Caco-2 (cell line): ENCODE data around the gene YIF1A. TPM values are rescaled to one million over a fixed set of nuclear protein-coding genes. Genes with fewer than 3 reads are reported as not detected.

Experiments
- BruUV-seq: library from RNA; stranded (reverse); fragments of 400-500 nt; replicated peaks from 2 replicates; lab custom pipeline; 2021; lab: Mats Ljungman, UMichigan
- CTCF ChIA-PET: fragments of 300-600 bp; sonication (Branson Sonifier 250); formaldehyde crosslinking; loops from one replicate; lab custom pipeline; 2022; ENCODE audit warnings: antibody characterized with exemption; lab: Charles Lee
- POLR2A ChIA-PET: fragments of 300-600 bp; sonication (Branson Sonifier 250); formaldehyde crosslinking; loops from one replicate; lab custom pipeline; 2022; ENCODE audit warnings: antibody characterized with exemption; lab: Charles Lee
- DNase-seq, 2 experiments: peaks; one replicate each; pipeline versions ENCODE4 v3.0.0 to v3.0.0-alpha.2; 2020 to 2022
- H3K27me3 ChIP-seq: replicated peaks from 2 replicates; pipeline ENCODE4 v1.6.0; 2011; ENCODE audit warnings: low read length; ENCODE audit not compliant: control insufficient read depth, insufficient read depth
- H3K36me3 ChIP-seq: 2 replicates; pipeline ENCODE4 v1.5.1; 2011; ENCODE audit warnings: low read length; ENCODE audit not compliant: control insufficient read depth, insufficient read depth
- H3K4me1 ChIP-seq: fragments of 250-450 bp; sonication (Bioruptor Pico); 2 replicates; pipeline ENCODE4 v1.5.1; 2020; ENCODE audit warnings: mild to moderate bottlenecking
- H3K4me3 ChIP-seq: 2 replicates; pipeline ENCODE4 v1.5.1; 2011; ENCODE audit warnings: low read depth, mild to moderate bottlenecking, control low read depth, low read length
- H3K9me3 ChIP-seq: fragments of 250-450 bp; sonication (Bioruptor Pico); 2 replicates; pipeline ENCODE4 v1.5.1; 2020; ENCODE audit warnings: mild to moderate bottlenecking, moderate library complexity
- H3K27ac Mint-ChIP-seq: one replicate; pipeline ENCODE4 v1.8.0; 2022; ENCODE audit warnings: mixed read lengths; ENCODE audit not compliant: unreplicated experiment
- H3K27me3 Mint-ChIP-seq: one replicate; pipeline ENCODE4 v1.8.0; 2022; ENCODE audit warnings: mixed read lengths; ENCODE audit not compliant: insufficient read depth, unreplicated experiment
- H3K36me3 Mint-ChIP-seq: one replicate; pipeline ENCODE4 v1.8.0; 2022; ENCODE audit warnings: mild to moderate bottlenecking, mixed read lengths; ENCODE audit not compliant: insufficient read depth, unreplicated experiment
- H3K4me1 Mint-ChIP-seq: one replicate; pipeline ENCODE4 v1.8.0; 2022; ENCODE audit warnings: low read depth, mixed read lengths; ENCODE audit not compliant: unreplicated experiment
- H3K4me3 Mint-ChIP-seq: one replicate; pipeline ENCODE4 v1.8.0; 2022; ENCODE audit warnings: mild to moderate bottlenecking, moderate library complexity, mixed read lengths; ENCODE audit not compliant: unreplicated experiment
- H3K9me3 Mint-ChIP-seq: one replicate; pipeline ENCODE4 v1.8.0; 2022; ENCODE audit warnings: mixed read lengths; ENCODE audit not compliant: unreplicated experiment
- intact Hi-C: fragments of 100-400 bp; cut with micrococcal nuclease; formaldehyde crosslinking; loops from one replicate; pipeline ENCODE4 v1.10.0; 2022; ENCODE audit not compliant: unreplicated experiment
- total RNA-seq: library from RNA; stranded (reverse); gene quantifications from 2 replicates; pipeline ENCODE4 v1.2.3, GENCODE V29; 2022
- TF ChIP-seq, protein P1 (sequence below), 2 experiments: fragments of 200-600 bp in 1 of 2; IDR thresholded peaks; 1 replicate in 1 of 2; 2 replicates in 1 of 2; pipeline versions ENCODE4 v1.5.1 to v1.8.0; 2011 to 2022; ENCODE audit warnings: antibody characterized with exemption in 1 of 2, control low read depth in 1 of 2, inconsistent platforms in 1 of 2, low read depth in 1 of 2, low read length in 1 of 2, mild to moderate bottlenecking in 1 of 2, moderate library complexity in 1 of 2; ENCODE audit not compliant: insufficient read depth in 1 of 2, severe bottlenecking in 1 of 2, unreplicated experiment in 1 of 2

Gene YIF1A
- total RNA-seq, 1 experiment from 2014 or later: 159 TPM

DNA sequence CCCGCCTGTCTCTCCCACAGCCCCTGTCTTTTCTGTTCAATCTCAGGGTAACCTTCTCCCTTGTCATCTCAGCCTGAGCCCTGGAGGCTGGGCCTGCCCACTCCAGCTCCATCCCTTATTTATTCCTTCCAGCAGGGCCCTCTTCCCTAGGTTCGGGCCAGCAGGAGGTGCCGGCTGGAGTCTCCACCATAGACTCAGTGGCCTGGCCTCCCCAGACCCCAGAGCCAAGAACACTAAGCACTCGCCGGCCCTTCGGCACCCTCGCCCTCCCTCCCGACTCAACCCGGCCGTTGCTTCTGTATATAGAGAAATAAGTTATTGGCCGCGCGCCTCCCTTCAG lies 21.9 kb downstream of the YIF1A start:
- peaks cover 48% of the 10 kb centered on the region for H3K36me3 Mint-ChIP-seq
- no peaks in the 10 kb centered on the region for H3K9me3 ChIP-seq
- peak overlapping the region; percentile 92 for H3K4me3 Mint-ChIP-seq

DNA sequence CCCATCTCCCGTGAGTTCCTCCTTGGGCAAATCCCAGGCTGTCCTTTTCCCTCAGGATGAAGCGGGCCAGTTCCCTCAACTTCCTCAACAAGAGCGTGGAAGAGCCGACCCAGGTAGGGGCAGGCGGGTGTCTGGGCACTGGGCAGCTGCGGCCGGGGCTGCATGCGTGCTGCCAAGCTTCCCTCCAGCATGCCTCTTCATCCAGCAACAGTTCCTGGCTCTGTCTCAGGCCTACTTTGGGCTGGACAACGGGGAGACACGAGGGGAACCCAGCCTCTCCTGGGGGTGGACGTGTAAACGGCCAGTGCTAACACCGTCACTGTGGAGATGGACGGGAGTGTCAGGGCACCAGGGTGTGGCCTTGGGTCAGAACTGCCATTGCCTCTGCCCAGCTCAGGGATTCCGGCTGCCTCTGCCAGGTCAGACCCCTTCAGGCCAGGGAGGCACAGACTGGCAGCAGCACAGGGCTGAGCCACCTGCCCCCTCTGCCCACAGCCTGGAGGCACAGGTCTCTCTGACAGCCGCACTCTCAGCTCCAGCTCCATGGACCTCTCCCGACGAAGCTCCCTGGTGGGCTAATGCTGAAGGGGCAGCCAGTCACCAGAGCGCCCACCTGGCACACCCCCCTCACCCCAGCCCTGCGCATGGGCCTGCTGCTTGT lies 22.4 kb downstream of the YIF1A start:
- Mint-ChIP-seq H3K27me3 (no peaks in the 10 kb centered on the region), H3K27ac (peak overlapping the region; percentile 87), H3K4me1 (peaks cover 8% of the 10 kb centered on the region), H3K9me3 (no peaks in the 10 kb centered on the region), H3K4me3 (peak overlapping the region; percentile 92), H3K36me3 (peaks cover 48% of the 10 kb centered on the region)
- Histone ChIP-seq H3K9me3 (no peaks in the 10 kb centered on the region), H3K36me3 (no peaks in the 10 kb centered on the region), H3K27me3 (no peaks in the 10 kb centered on the region), H3K4me1 (no peaks in the 10 kb centered on the region), H3K4me3 (no peak overlapping the region)
- intact Hi-C loops: no loop called here
- TF ChIP-seq, protein P1, sequence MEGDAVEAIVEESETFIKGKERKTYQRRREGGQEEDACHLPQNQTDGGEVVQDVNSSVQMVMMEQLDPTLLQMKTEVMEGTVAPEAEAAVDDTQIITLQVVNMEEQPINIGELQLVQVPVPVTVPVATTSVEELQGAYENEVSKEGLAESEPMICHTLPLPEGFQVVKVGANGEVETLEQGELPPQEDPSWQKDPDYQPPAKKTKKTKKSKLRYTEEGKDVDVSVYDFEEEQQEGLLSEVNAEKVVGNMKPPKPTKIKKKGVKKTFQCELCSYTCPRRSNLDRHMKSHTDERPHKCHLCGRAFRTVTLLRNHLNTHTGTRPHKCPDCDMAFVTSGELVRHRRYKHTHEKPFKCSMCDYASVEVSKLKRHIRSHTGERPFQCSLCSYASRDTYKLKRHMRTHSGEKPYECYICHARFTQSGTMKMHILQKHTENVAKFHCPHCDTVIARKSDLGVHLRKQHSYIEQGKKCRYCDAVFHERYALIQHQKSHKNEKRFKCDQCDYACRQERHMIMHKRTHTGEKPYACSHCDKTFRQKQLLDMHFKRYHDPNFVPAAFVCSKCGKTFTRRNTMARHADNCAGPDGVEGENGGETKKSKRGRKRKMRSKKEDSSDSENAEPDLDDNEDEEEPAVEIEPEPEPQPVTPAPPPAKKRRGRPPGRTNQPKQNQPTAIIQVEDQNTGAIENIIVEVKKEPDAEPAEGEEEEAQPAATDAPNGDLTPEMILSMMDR (IDR thresholded peaks at IDR 0.05; ENCODE audit: insufficient read depth in 1 of 2, low read depth in 1 of 2, low read length in 1 of 2, severe bottlenecking in 1 of 2, unreplicated experiment in 1 of 2): no peak
- no peak for DNase-seq
- no TSS peak for BruUV-seq
- ChIA-PET POLR2A (interaction anchor here (1.1 kb wide), 1 partner anchor 46 kb away, joined by 3 read pairs; no protein-coding TSS in a partner anchor), CTCF (interaction anchor here (0.6 kb wide), 1 partner anchor 23 kb away, joined by 3 read pairs; the partner anchor contains the start of gene YIF1A)

More for the DNA sequence above, 21.9 kb downstream of the YIF1A start:
- BruUV-seq: no TSS peak
- ChIA-PET POLR2A (interaction anchor here (0.7 to 1.3 kb wide), 3 partner anchors 22 to 46 kb away, joined by 3 to 7 read pairs (median 3); partner anchors contain the start of gene YIF1A), CTCF (interaction anchor here (0.6 to 1.4 kb wide), 4 partner anchors 22 to 69 kb away, joined by 3 to 7 read pairs (median 4); partner anchors contain the start of genes RIN1 and YIF1A)
- intact Hi-C loops: no loop called here
- Mint-ChIP-seq H3K4me1 (peaks cover 8% of the 10 kb centered on the region), H3K27me3 (no peaks in the 10 kb centered on the region), H3K9me3 (no peaks in the 10 kb centered on the region), H3K27ac (peak overlapping the region; percentile 87)
- Histone ChIP-seq H3K4me3 (peak overlapping the region; percentile 74), H3K36me3 (no peaks in the 10 kb centered on the region), H3K4me1 (no peaks in the 10 kb centered on the region), H3K27me3 (no peaks in the 10 kb centered on the region)
- no peak for DNase-seq
- TF ChIP-seq, protein P1 (IDR thresholded peaks at IDR 0.05; ENCODE audit: insufficient read depth in 1 of 2, low read depth in 1 of 2, low read length in 1 of 2, severe bottlenecking in 1 of 2, unreplicated experiment in 1 of 2): no peak

DNA sequence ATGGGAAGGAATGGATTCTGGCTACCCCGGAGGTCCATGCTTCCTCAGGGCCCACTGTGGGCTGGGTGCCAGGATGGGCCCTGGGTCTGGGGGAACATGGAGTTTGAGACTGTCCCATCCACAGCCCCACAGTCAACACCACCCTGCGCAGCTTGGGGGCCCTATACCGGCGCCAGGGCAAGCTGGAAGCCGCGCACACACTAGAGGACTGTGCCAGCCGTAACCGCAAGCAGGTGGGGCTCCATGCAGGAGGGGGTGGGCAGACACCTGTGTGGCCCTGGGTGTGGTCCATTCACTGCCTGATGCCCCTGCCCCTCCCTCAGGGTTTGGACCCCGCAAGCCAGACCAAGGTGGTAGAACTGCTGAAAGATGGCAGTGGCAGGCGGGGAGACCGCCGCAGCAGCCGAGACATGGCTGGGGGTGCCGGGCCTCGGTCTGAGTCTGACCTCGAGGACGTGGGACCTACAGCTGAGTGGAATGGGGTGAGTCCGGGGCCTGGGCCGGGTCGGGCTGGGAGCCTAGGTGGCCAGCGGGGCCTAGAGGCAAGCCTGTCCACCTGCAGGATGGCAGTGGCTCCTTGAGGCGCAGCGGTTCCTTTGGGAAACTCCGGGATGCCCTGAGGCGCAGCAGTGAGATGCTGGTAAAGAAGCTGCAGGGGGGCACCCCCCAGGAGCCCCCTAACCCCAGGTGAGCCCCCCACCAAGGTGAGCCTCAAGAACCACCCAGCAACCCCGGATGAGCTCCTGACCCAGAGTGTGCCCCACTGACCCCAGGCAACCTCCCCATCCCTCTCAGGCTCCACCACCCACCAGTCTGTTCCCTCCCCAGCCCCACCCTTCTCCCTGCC lies 23.2 kb downstream of the YIF1A start:
- Histone ChIP-seq H3K27me3 (no peaks in the 10 kb centered on the region), H3K9me3 (no peaks in the 10 kb centered on the region), H3K4me1 (no peaks in the 10 kb centered on the region), H3K36me3 (no peaks in the 10 kb centered on the region), H3K4me3 (no peak overlapping the region)
- no peak overlapping the region for H3K4me3 Mint-ChIP-seq
- POLR2A ChIA-PET: no interaction called here
- CTCF ChIA-PET: interaction anchor here (0.5 kb wide), 1 partner anchor 123 kb away, joined by 3 read pairs; no protein-coding TSS in a partner anchor
- no peaks in the 10 kb centered on the region for H3K9me3 Mint-ChIP-seq
- BruUV-seq: no TSS peak
- no peak for DNase-seq
- intact Hi-C loops: no loop called here
- TF ChIP-seq, protein P1 (IDR thresholded peaks at IDR 0.05; ENCODE audit: insufficient read depth in 1 of 2, low read depth in 1 of 2, low read length in 1 of 2, severe bottlenecking in 1 of 2, unreplicated experiment in 1 of 2): no peak
- no peaks in the 10 kb centered on the region for H3K27me3 Mint-ChIP-seq
- H3K4me1 Mint-ChIP-seq: peaks cover 8% of the 10 kb centered on the region
- H3K27ac Mint-ChIP-seq: no peak overlapping the region
- peaks cover 51% of the 10 kb centered on the region for H3K36me3 Mint-ChIP-seq
